ENCODE results near the gene SNAPC5.

SNAPC5 gene

DNA sequence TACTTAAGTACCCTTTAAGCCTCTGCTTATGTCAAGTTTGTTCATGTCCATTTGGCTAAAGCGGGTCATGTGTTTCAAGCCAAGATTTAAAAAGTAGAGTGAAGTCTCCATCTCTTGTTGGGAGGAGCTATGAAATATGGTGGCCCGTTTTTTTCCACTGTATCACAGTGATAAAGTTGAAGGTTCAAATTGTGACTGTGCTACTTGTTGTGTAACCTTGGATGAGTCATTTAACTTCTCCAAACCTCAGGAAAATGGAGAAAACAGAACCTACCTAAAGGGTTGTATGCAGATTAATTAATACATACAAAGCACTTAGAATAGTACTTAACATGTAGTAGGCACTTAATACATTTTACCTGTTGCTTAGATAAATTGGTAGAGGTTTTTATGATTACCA is 43.4 kb downstream of the SNAPC5 start:
- no peak for DNase-seq

DNA sequence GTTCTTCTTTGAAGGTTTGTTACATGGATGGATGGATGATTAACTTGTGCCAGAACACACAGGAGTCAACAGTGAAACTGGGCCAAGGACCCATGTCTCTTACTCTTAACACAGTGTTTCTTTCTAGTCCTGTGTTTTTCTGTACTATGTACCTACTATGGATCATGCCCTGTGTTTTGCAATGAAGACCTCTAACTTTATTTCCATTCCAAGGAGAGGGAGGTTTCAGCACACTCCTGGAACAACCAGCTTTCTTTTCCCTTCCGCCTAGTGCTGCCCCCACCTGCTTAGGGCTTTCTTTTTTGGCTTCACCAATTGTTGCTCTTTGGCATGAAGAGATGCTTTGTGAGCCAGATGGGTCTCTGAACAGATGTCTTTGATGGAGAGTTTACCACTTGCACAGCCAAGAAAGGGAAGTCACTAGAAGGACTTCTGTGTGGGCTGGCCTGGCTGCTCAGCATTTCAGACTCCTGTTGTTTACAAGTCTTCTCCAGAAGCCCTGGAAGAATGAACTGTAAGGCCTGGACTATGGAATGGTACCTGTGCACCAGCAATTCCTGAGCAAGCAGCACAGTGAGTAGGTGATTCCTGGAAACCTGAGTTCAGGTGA is 44.5 kb downstream of the SNAPC5 start:
- no peak for DNase-seq

DNA sequence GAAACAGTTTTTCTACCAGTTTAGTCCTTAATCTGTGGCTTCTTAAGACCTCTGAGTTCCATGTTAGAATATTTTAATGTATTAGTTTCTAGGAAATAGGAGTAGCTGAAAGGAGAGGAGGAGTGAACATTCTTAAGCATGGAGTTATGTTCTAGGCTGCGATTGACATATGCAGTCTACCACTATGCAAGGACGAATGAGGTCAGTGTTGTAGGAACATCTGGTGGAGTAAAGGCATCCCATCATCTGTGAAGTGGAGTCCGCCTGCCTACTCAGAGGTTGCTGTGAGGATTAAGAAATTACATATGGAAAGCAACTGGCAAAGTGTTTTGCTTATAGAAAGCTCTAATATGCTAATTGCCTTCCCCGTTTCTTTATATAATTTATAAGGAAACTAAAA is 45.1 kb downstream of the SNAPC5 start:
- DNase-seq, result no peak

Measured in effector CD4-positive, alpha-beta T cell (primary cell).